Right renal cortex interstitium (tissue), 3 donors: Measurements from ENCODE around the gene ZBTB16. TPM values are rescaled to one million over a fixed set of nuclear protein-coding genes. Genes with fewer than 3 reads are reported as not detected.

ENCODE experiments used
- DNase-seq, 3 donors: peaks; one replicate each; pipeline ENCODE4 v3.0.0-alpha.2; 2013; ENCODE audit warnings: low read depth in 3 of 3, low spot score in 2 of 3
- polyA plus RNA-seq, 3 donors: library from polyadenylated mRNA; unstranded; fragments of 120-200 nt; gene quantifications; one replicate each; pipeline ENCODE4 v1.2.1, GENCODE V29; 2013; ENCODE audit not compliant: insufficient read length in 3 of 3

The ZBTB16 gene
- polyA plus RNA-seq, 3 donors, result 1.1 to 1.8 (median 1.4) TPM

DNA sequence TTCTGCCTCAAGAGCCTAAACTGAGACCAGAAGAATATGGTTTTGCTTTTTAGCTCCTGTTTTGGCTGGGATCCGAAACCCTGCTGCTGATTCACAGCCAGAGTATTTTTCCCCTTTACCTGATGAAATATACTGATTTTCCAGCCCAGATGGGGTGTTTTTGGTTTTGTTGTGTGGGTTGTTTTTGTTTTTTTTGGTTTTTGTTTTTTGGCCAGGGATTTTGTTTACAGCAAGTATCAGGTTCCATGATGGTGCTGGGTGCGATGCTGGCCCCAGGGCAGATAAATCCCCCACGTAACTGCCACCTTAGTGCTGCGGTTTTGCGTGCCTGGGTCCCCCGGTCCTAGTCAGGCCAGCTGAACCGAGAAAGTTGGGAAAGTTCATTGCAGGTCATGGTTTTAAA is 103.7 kb downstream of the ZBTB16 start:
- DNase-seq, result no peak

DNA sequence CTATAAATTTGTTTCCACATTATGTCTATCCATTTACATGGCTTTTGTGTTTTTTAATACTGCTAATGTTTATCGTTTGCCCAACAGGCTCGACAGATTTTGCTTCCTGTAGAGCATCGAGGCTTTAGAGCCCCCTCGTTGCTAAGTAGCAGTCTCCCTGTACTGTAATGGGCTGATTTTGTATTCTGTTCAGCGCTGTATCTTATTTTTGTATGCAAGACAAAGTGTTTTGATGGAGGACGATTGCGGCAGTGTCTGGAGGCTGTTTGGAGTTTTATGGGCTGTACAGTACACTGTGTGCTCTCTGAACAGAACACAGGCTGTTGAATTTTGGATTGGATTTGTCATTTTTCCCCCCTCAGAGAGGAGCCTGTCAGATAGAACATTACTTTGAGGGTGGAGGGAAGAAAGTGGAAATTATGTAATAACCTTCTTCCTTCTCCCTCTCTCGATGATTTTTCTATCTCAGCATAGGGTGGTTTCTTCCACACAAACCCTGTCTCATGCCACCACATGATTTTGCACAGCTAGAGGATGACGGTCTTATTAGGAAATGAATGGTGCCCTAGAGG is 104.4 kb downstream of the ZBTB16 start:
- no peak for DNase-seq

DNA sequence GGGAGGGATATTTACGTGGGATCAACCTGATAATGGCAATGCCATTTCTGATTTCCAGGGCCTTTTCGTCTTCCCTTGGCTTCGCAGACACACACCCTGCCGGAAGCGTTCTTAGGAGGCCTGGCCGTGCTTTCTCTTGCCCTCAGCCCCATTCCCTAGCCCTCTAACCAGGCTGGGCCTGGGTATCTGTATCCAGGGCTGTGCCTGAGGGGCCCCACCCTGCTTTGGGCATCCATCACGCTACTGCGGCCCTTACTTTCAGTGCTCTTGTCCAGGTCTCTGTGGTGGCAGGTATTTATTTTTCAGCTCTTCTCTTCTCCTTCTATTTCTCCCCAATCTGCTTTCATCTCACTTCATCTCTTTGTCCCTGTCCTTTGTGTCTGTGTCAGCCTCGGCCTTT is 105.0 kb downstream of the ZBTB16 start:
- DNase-seq, result no peak

DNA sequence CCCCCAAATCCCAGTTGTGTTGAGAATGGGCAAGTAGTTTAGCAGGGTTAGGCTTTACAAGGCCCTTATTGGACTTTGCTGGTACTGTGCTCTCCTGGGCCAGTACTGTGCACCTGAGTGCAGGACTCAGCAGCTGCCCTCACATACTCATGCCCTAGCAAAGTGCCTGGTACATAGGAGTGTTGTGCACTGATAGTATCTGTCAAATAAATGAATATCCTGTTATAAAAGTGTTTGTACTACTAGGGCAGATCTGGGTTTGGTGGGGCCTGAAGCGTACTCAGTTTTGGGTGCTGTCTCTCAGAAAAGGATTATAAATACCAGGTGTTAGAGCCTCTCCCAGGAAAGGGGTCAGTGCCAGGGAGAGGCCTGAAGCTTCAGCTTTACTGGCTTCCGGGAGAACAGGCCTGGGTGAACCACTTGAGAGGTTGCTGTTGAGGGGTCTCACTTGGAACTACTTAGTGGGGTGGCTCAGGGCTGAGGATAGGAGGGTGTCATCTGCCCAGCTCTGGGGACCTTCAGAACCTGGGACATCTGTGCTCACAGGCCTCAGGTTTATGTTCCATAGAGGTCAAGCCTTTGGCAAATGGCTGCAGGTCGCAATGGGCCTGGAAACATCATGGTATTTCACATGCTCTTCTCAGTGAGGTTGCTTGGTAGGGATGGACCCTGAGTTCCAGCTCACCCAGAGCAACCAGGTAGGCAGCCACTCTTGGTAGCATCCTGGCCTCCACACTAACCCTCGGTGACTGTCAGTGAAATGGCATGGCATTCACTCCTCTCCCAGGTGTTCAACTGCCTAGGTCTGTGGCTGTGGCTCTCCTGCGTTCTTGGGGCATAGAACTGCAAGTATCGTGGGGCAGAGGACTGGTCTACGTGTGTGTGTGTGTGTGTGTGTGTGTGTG is 106.1 kb downstream of the ZBTB16 start:
- no peak for DNase-seq

DNA sequence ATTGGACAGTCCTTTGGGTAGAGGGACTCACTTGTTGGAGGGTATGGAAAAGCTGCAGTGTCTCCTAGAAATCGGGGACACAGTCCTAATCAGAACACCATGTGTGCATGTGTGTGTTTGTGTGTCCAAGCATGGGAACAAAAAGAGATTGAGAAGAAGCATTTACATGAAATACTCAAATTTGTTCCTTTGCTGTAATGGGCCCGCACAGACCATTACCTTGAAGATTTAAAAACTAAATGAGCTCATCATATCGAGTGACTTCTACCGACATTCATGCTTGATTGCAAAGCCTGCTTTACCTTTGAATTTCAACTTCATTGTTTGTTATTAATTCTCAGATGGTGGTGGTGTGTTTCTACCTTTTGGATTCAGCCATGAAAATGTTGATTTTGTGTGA is 106.9 kb downstream of the ZBTB16 start:
- DNase-seq, result no peak

DNA sequence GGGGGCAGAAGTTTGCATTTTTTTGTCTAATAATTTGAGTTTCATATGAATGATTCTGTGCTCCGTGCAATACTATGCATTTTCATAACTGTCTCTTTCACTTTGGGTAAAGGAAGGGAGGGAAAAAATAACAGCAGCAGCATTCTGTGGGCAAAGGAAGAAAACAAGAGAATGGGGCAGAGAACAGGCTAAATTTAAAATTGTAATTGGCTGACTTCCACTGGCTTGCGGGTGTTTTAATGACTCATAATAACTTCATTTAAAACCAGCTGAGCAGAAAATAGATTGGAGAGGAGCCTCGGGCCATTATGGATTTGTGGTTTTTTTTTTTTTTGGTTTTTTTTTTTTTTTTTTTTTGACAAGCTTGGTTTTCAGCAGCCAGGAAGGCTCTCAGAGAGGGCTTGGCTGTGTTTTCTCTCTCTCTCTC is 107.4 kb downstream of the ZBTB16 start:
- no peak for DNase-seq

DNA sequence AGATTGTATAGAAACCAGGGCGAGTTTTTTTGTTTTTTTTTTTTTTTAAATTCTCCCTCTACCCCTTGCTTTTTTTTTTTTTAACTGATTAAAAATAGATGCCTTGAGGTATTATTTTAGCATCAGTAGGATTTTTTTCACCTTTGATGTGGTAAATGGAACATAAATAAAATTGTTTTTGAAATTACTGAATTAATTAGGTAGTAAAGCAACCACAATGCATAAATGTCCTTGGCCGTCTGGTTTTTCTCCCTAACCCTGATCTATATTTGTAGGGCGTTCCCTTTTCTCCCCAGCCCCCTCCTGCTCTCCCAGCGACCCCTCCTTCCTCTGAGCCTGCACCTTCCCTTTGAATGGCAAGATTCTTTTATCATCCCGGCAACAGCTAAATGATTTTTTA is 107.8 kb downstream of the ZBTB16 start:
- DNase-seq, result no peak

DNA sequence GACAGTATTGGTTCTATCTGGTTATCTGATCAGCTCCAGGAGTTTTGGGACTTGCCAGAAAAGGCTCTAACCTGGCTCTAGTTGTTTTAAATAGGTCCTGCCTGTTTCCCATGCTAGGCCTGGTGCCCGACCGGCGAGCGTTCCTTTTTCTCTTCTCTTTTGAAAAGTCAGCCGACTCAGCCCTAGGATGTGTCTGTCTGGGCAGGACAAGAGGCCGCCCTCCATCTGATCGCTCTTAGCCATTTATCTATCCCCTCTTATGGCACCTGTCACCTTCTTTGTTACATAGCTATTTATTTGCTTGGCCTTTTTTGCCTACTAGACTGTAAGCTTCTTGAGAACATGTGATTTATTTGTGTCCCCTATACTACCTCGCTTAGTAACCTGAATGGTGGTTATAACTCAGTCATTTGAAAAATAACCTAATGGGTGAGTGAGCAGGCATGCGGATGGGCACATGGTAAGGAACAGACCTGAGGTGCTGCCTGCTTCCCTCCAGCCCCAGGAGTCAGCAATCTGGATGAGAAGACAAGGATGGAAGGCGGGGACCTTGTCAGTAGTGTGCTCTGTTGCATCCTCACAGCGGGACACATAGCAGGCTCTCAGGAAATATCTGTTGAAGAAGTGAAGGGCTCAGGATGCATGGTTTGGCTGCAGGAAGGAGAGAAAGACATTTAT is 108.4 kb downstream of the ZBTB16 start:
- no peak for DNase-seq

DNA sequence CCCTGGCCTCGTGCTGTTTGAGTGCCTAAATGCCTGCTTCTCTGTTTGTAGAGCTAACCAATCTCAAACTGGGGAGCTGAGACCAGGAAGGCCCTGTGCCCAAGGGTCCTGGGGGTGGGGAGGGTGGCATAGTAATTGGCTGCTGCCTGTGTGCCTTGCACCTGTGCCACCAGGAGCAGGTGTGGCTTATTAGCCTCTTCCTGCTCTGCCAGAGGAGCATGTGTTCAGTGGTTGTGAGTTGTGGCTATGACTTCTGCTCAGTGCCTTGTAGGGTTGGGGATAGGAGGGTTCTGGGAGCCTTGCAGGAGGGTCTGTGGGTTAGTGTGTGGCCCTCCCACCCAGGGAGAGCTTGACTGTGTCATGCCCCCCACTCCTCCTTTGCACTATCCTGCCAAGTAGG is 109.2 kb downstream of the ZBTB16 start:
- DNase-seq, result no peak

DNA sequence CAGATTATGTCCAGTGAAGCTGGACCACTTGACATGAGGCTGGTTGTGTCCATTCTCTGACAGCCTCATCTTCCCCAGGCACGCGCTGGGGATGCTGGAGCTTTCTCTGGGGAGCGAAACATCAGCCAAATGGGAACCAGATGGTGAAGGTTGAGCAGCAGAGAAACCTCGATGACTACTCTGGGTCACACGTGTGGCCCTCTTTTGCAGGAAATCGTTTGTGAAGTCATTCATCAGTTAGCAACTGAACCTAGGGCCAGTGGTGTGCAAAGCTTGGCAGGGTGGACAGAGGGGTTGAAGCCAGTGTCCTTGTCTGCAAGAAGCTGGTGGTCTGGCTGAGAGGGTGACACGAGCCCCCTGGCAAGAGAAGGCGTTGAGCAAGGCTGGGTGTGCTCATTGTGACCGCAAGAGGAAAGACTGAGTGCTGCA is 109.8 kb downstream of the ZBTB16 start:
- DNase-seq, result no peak

DNA sequence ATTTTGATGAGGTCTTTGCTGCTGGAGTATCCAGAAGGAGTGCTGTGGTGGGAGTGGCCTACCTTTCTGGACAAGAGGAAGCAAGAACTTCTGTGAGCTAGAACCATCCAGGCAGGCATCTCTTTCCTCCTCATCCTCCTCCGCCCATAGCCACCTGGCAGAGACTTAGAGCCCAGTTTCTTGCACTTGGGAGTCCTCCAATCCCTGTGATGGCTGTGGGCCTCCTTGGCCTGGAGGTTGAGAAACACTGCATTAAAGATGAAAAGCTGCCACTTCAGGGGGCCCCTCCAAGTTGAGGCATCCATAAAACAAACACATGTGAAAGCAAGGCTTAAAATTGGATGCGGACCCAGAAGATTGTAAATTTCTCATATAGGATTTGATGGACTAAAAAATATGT is 110.3 kb downstream of the ZBTB16 start:
- DNase-seq, result no peak

DNA sequence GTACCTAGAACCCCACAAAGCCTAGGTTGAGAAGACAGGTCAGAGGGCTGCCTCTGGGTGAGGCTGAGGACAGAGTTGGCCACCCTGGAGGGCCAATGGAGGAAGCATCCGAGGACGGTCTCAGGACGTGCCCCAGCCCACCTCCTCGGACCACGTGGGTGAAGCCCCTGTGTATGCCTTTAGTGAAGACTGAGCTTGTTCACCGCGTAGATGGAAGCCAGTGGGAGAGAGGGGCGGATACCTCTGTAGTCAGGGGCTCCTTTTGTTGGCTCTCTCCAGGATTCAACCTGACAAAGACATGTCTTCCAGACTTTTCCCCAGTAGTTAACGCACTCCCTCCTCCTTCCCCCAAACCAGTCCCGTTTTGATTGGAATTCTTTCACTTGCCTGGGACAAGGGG is 110.7 kb downstream of the ZBTB16 start:
- no peak for DNase-seq

DNA sequence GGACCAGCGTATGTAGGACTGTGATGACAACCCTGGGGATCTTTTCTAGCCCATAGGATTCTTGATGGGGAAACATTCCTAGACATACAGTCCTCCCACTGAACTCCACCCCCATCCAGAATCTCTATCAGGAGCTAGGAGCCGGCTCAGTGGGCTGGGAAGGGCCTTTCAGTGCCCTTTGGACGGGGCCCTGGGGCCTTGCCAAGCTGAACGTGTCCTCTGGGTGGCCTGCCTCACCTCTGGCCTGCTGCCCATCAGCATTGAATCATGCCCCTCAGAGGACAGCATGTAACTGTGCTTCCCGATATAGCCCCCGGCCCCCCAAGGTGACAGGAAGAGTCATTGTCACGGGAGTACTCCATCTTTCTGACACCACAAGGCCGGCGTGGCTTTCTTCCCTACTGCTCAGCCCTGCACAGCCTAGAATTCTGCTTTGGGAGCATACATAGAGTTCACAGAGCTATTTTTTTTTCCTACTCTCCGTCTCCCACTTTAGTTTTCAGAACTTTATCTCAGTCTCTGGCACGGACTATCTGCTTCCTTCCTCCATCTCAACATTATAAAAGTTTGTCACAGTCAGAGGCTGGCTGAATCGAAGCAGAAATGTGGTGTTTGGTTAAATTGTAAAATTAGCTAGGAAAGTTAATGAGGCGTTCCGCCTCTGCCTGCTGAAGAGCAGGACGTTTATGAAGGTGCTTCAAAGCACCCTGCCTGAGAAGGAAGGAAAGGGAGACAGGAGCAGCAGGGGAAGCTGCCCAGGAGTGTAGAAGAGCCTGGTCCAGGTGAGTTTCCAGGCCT is 111.9 kb downstream of the ZBTB16 start:
- DNase-seq, result peak in 1 of 3 donors; percentile 35

DNA sequence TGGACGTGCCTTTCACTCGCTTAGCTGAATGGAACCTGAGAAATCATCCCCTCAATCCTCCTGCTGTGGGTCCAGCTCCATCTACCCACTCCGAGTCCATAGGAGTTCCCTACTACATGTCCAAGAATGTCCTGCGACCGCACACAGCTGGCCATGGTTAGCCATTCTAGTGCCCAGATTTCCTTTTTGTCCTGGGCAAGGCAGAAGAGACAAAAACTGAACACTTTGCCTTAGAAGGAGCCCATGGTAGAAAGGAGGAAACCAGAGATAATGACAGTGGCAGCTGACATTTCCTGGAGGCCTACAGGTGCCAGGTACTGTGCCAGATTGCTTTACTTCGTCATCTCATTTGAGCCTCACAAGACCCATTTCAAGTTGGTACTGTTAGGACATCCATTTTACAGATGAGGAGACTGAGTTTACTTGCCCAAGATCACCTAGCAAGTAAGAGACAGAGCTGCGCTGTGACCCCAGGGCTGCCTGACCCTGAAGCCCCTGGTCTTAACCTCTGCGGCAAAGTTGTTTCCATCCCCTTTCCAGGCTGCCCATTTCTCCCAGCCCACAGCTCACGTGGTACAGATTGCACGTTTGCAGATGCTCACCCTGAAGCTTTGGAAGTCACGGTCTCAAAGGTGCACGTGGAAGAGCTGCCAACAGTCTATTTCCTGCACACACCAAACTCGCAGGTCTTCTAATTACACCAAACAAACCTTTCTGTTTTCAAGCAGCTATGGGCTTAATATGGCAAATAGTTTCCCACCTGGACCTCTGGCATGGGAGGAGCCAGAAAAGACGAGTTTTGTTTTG is 112.7 kb downstream of the ZBTB16 start:
- no peak for DNase-seq

DNA sequence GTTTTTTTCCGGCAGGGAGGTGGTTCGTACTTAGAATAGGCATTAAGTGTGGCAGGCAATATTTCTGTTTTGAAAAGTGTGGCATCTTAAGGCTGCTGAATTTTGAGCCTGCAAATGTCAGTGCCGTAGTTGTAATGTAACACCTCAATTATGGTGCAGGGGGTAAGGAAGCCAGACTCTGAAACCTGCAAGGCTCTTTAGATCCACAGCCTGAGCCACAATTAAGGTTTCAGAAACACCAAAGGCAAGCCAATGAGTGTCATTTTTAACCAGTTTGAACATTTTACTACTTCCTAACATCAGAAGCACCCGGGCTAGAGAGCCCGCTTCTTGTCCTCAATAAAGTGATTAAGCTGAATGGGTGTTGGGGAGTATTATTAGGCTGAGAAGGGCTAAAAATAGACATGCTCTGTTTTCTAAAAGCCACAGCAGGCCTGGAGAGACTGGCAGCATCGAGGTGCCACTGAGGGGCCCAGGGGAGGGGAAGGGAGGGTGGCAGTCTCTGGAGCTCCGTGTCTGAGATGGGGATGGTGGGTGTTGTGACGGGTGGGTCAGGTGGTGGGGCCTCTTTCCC is 113.4 kb downstream of the ZBTB16 start:
- DNase-seq, result no peak

DNA sequence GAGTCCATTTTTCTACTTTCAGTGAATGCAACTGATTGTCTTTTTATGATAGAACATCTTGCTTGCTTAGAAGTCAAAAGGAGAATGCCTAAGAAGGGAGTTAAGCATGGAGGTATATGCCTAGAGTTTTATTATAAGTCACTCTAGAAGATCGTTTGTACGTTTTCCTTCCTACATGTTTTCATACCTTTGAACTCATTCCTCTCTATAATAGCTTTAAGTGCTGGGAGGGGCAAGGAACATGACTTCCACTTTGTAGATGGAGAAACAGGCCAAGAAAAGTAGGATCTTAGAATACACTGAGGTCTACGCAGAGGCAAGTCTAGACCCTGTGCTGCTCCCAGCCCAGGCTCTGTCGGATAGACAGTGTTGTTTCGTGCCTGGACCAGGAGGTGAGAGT is 114.3 kb downstream of the ZBTB16 start:
- DNase-seq, result no peak

DNA sequence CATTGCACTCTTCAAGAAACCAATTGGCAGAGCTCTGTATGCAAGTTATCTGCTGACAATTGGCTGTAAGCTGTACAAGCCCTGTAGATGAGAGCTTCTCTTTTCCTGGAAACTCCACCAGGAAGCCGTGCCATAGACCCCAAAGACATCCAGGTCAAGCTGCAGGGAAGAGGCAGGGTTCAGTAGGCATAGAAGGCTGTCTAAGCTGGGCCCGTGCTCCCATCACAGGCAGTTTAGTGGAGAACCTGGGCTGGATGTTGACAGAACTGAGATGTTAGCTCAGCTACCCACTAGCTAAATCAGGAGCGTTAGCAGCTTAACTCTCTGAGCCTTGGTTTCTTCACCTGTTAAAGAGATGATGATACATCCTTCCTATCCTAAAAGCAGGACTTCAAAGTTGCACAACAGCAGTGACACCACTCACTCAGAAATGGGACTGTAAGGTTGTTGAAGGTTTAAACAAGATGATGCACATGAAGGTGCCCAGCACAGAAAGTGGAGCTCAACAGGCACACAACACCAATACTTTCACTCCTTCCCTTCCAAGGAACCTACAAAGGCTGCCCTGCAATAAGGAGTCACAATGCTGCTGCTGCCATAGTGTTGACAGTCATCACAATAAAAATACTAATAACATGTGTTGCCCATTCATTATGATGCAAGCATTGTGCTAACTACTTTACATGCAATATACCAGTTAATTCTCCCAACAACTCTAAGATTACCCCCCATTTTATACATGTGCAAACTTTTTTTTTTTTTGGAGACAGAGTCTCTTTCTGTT is 115.4 kb downstream of the ZBTB16 start:
- no peak for DNase-seq

DNA sequence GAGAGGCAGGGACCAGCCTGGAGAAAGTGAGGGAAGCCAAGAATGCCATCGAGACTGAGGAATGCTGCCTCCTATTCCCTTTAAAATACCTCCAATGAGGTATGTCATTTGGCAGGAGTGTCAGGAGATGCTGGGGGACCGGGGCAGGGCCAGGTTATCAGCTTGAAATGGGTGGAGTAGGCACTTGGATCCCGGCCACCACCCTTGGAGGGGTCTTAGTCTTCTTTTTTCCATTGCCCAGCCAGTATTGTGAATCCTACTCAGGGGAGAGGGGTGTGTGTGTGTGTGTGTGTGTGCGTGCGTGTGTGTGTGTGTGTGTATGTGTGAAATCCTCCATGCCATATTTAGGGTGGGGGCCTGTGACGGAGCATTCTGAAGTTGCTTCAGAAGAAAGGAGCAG is 116.2 kb downstream of the ZBTB16 start:
- DNase-seq, result no peak

DNA sequence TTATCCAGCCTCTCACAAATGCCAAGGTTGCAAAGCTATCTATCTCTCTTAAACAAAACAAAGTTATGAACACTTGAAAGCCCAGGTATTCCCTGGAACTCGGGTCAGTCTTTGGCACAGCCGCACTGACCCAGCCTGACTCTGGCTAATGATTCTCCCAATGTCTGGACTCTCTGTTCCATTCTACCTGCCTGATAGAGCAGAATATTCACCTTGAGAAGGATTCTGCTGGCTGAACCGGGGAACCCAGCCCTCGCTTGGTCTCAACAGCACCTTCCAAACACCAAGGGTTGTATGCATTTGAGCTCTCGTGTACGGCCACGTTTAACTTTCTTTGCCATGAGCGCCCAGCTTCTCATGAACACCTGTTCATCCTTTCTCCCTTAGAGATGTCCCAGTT is 116.8 kb downstream of the ZBTB16 start:
- no peak for DNase-seq
